HCT116 (cell line): ENCODE measurements around the gene SH3D19. TPM values are rescaled to one million over a fixed set of nuclear protein-coding genes. Genes with fewer than 3 reads are reported as not detected.

Source experiments
- ATAC-seq: fragments of 200-7000 bp; cut with Tn5 transposase; 2 replicates; pipeline ENCODE4 v1.9.1; 2020; ENCODE audit warnings: mild to moderate bottlenecking, moderate library complexity
- BruUV-seq: library from RNA; stranded (reverse); fragments of 400-500 nt; replicated peaks from 2 replicates; lab custom pipeline; 2021; lab: Mats Ljungman, UMichigan
- CTCF ChIA-PET: fragments of 300-600 bp; sonication (Branson Sonifier 250); formaldehyde crosslinking; loops from one replicate; lab custom pipeline; 2021; ENCODE audit warnings: antibody characterized with exemption; lab: Charles Lee
- POLR2A ChIA-PET: fragments of 300-600, 350-600 bp; sonication (Branson Sonifier 250); formaldehyde crosslinking; loops from one replicate; lab custom pipeline; 2021; ENCODE audit warnings: antibody characterized with exemption; lab: Charles Lee
- RAD21 ChIA-PET, 2 experiments: fragments of 300-600 bp; sonication (Branson Sonifier 250); formaldehyde crosslinking; loops; one replicate each; lab custom pipeline; 2023; ENCODE audit warnings: low total read pairs in 2 of 2; ENCODE audit not compliant: uncharacterized antibody in 2 of 2, unreplicated experiment in 2 of 2, low non-redundant PET in 1 of 2; lab: Charles Lee
- DNase-seq: peaks from one replicate; pipeline ENCODE4 v3.0.0-alpha.2; 2010; ENCODE audit warnings: low read depth, low spot score
- H2AFZ ChIP-seq: fragments of 200-600 bp; shearing (Covaris generic), sonication (generic); 2 replicates; pipeline ENCODE4 v1.6.1; 2017; ENCODE audit warnings: low read depth, mixed run types, mixed read lengths, antibody characterized with exemption, low read length; ENCODE audit not compliant: poor library complexity, severe bottlenecking
- H3K27ac ChIP-seq: 2 replicates; pipeline ENCODE4 v1.5.1; 2012; ENCODE audit warnings: low read depth, low read length
- H3K27me3 ChIP-seq: fragments of 200-600 bp; sonication (generic); 2 replicates; pipeline ENCODE4 v1.6.1; 2016; ENCODE audit warnings: mixed run types, low read length, mixed read lengths; ENCODE audit not compliant: insufficient read depth
- H3K36me3 ChIP-seq, 2 experiments: fragments of 200-500 bp in 1 of 2; fragments of 200-600 bp in 1 of 2; sonication (Bioruptor generic) in 1 of 2; sonication (generic) in 1 of 2; 2 replicates each; pipeline versions ENCODE4 v1.5.1 to v1.6.1; 2014 to 2016; ENCODE audit warnings: low read length in 2 of 2, inconsistent platforms in 1 of 2, mixed read lengths in 1 of 2, mixed run types in 1 of 2; ENCODE audit not compliant: insufficient read depth in 2 of 2, control insufficient read depth in 1 of 2
- H3K4me1 ChIP-seq, 2 experiments: fragments of 200-600 bp in 1 of 2; sonication (generic) in 1 of 2; 2 replicates each; pipeline versions ENCODE4 v1.5.1 to v1.6.1; 2012 to 2017; ENCODE audit warnings: low read length in 2 of 2, inconsistent platforms in 1 of 2, mild to moderate bottlenecking in 1 of 2, mixed read lengths in 1 of 2, mixed run types in 1 of 2, moderate library complexity in 1 of 2; ENCODE audit not compliant: insufficient read depth in 2 of 2, control insufficient read depth in 1 of 2
- H3K4me2 ChIP-seq: fragments of 200-600 bp; sonication (generic); 2 replicates; pipeline ENCODE4 v1.6.1; 2017; ENCODE audit warnings: mixed run types, low read length, mixed read lengths
- H3K4me3 ChIP-seq, 2 experiments: fragments of 200-600 bp in 1 of 2; sonication (generic) in 1 of 2; replicated peaks in 1 of 2; 2 replicates each; pipeline ENCODE4 v1.5.1; 2011 to 2016; ENCODE audit warnings: low read length in 2 of 2, control low read depth in 1 of 2, low read depth in 1 of 2, mild to moderate bottlenecking in 1 of 2, mixed read lengths in 1 of 2, mixed run types in 1 of 2
- H3K79me2 ChIP-seq: fragments of 200-600 bp; sonication (generic); 2 replicates; pipeline ENCODE4 v1.6.1; 2017; ENCODE audit warnings: mild to moderate bottlenecking, mixed run types, low read length, moderate library complexity, mixed read lengths; ENCODE audit not compliant: insufficient read depth
- H3K9ac ChIP-seq: fragments of 200-600 bp; sonication (generic); 2 replicates; pipeline ENCODE4 v1.6.1; 2016; ENCODE audit warnings: low read length, mixed read lengths
- H3K9me2 ChIP-seq: fragments of 200-600 bp; sonication (generic), shearing (Covaris generic); 2 replicates; pipeline ENCODE4 v1.6.1; 2017; ENCODE audit warnings: mixed run types, mild to moderate bottlenecking, moderate library complexity; ENCODE audit not compliant: insufficient read depth
- H3K9me3 ChIP-seq, 2 experiments: fragments of 200-500 bp in 1 of 2; fragments of 200-600 bp in 1 of 2; sonication (Bioruptor generic) in 1 of 2; sonication (generic) in 1 of 2; 2 replicates each; pipeline ENCODE4 v1.6.1; 2014 to 2017; ENCODE audit warnings: low read length in 2 of 2, mixed read lengths in 2 of 2, inconsistent platforms in 1 of 2, low read depth in 1 of 2, mild to moderate bottlenecking in 1 of 2, mixed run types in 1 of 2, moderate library complexity in 1 of 2; ENCODE audit not compliant: control insufficient read depth in 1 of 2, insufficient read depth in 1 of 2
- H4K20me1 ChIP-seq: fragments of 200-600 bp; sonication (generic), shearing (Covaris generic); 2 replicates; pipeline ENCODE4 v1.6.1; 2017; ENCODE audit warnings: mixed run types, mild to moderate bottlenecking, moderate library complexity; ENCODE audit not compliant: insufficient read depth
- CBX3 ChIP-seq: IDR thresholded peaks from 2 replicates; pipeline ENCODE4 v1.6.1; 2012; ENCODE audit warnings: low read depth
- CEBPB ChIP-seq: IDR thresholded peaks from 2 replicates; pipeline ENCODE4 v1.6.1; 2012; ENCODE audit warnings: low read depth
- EGR1 ChIP-seq: IDR thresholded peaks from 2 replicates; pipeline ENCODE4 v1.6.1; 2012; ENCODE audit warnings: low read depth
- ELF1 ChIP-seq: IDR thresholded peaks from 2 replicates; pipeline ENCODE4 v1.6.1; 2012; ENCODE audit warnings: low read depth, borderline replicate concordance
- EZH2 ChIP-seq: fragments of 200-600 bp; sonication (generic); IDR thresholded peaks from 2 replicates; pipeline ENCODE4 v1.6.1; 2017; ENCODE audit warnings: antibody characterized with exemption, mixed run types
- EZH2phosphoT487 ChIP-seq: fragments of 200-600 bp; IDR thresholded peaks from 2 replicates; pipeline ENCODE4 v1.6.1; 2018; ENCODE audit warnings: antibody characterized with exemption, borderline replicate concordance
- FOSL1 ChIP-seq: IDR thresholded peaks from 2 replicates; pipeline ENCODE4 v1.6.1; 2012; ENCODE audit warnings: low read depth
- JUND ChIP-seq: IDR thresholded peaks from 2 replicates; pipeline ENCODE4 v1.6.1; 2012
- POLR2A ChIP-seq: IDR thresholded peaks from 2 replicates; pipeline ENCODE4 v1.7.0; 2011; ENCODE audit warnings: borderline replicate concordance; ENCODE audit not compliant: insufficient read depth, insufficient read length; ENCODE audit errors: extremely low read depth
- POLR2AphosphoS5 ChIP-seq: IDR thresholded peaks from 2 replicates; pipeline ENCODE4 v1.6.1; 2011; ENCODE audit warnings: mild to moderate bottlenecking, low read depth, low read length, moderate library complexity
- SP1 ChIP-seq: IDR thresholded peaks from 2 replicates; pipeline ENCODE4 v1.6.1; 2012; ENCODE audit warnings: low read depth
- SRF ChIP-seq: IDR thresholded peaks from 2 replicates; pipeline ENCODE4 v1.6.1; 2012; ENCODE audit warnings: low read depth
- ZFX ChIP-seq: fragments of 450-650 bp; IDR thresholded peaks from 2 replicates; pipeline ENCODE4 v1.6.1; 2017
- ZNF274 ChIP-seq: fragments of 200-500 bp; sonication (Bioruptor generic); IDR thresholded peaks from 2 replicates; pipeline ENCODE4 v1.6.1; 2014; ENCODE audit warnings: mild to moderate bottlenecking, low read depth, low read length, inconsistent platforms
- intact Hi-C: fragments of 100-400 bp; cut with micrococcal nuclease; formaldehyde crosslinking; loops from 2 replicates; pipeline ENCODE4 v1.10.0; 2022
- total RNA-seq: library from RNA; stranded (reverse); gene quantifications from one replicate; pipeline ENCODE4 v1.2.1, GENCODE V29; 2021; ENCODE audit not compliant: unreplicated experiment
- TF ChIP-seq, protein P1 (sequence below): IDR thresholded peaks from 2 replicates; pipeline ENCODE4 v1.6.1; 2011; ENCODE audit warnings: mild to moderate bottlenecking, low read length, moderate library complexity; ENCODE audit not compliant: insufficient replicate concordance; ENCODE audit errors: extremely low read depth
- TF ChIP-seq, protein P2 (sequence below), 3 experiments: fragments of 200-600 bp in 1 of 3; sonication (generic) in 1 of 3; IDR thresholded peaks in 2 of 3; conservative IDR thresholded peaks in 1 of 3; 2 replicates each; pipeline ENCODE4 v1.5.1; 2012 to 2017; ENCODE audit warnings: low read depth in 2 of 3, low read length in 2 of 3, antibody characterized with exemption in 1 of 3, borderline replicate concordance in 1 of 3, control low read depth in 1 of 3, mild to moderate bottlenecking in 1 of 3, mixed read lengths in 1 of 3, mixed run types in 1 of 3, moderate library complexity in 1 of 3; ENCODE audit not compliant: insufficient read depth in 1 of 3
- TF ChIP-seq, protein P3 (sequence below): IDR thresholded peaks from 2 replicates; pipeline ENCODE4 v1.6.1; 2012; ENCODE audit warnings: low read depth

SH3D19 gene
- total RNA-seq, 1 experiment from 2014 or later, result 37.5 TPM

DNA sequence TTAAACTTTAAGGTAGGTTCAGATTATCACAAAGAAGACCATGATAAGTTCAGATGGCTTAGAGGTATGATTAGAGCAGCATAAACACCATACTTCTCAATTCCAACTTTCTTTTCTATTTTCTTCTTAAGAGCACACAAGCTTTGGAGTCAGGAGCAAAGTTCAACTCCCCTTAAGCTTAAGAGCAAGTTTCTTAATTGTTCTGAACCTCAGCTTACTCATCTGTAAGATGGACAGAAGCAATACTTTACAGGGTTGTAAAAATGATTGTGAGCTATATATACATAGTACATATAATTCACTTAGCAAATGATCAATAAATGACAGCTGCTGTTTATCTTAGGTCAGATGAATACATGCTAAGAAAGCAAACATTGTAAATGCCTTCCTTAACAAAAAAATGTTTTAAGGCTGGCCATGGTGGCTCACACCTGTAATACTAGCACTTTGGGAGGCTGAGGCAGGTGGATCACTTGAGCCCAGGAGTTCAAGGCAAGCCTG lies 250.9 kb downstream of the SH3D19 start:
- no peak for DNase-seq
- ChIA-PET RAD21 (no interaction called here), POLR2A (no interaction called here), CTCF (no interaction called here)
- H3K9me2 ChIP-seq, result no peaks in the 10 kb centered on the region
- no peak for TF ChIP-seq EZH2
- no peak for TF ChIP-seq EZH2phosphoT487
- no peak for TF ChIP-seq ELF1
- TF ChIP-seq, protein P1, sequence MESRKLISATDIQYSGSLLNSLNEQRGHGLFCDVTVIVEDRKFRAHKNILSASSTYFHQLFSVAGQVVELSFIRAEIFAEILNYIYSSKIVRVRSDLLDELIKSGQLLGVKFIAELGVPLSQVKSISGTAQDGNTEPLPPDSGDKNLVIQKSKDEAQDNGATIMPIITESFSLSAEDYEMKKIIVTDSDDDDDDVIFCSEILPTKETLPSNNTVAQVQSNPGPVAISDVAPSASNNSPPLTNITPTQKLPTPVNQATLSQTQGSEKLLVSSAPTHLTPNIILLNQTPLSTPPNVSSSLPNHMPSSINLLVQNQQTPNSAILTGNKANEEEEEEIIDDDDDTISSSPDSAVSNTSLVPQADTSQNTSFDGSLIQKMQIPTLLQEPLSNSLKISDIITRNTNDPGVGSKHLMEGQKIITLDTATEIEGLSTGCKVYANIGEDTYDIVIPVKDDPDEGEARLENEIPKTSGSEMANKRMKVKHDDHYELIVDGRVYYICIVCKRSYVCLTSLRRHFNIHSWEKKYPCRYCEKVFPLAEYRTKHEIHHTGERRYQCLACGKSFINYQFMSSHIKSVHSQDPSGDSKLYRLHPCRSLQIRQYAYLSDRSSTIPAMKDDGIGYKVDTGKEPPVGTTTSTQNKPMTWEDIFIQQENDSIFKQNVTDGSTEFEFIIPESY, result no peak
- no peak for TF ChIP-seq FOSL1
- no peak for TF ChIP-seq SRF
- no peak for TF ChIP-seq POLR2AphosphoS5
- no peak for TF ChIP-seq ZFX
- TF ChIP-seq ZNF274, result no peak
- no peak for TF ChIP-seq CBX3
- TF ChIP-seq, protein P2, sequence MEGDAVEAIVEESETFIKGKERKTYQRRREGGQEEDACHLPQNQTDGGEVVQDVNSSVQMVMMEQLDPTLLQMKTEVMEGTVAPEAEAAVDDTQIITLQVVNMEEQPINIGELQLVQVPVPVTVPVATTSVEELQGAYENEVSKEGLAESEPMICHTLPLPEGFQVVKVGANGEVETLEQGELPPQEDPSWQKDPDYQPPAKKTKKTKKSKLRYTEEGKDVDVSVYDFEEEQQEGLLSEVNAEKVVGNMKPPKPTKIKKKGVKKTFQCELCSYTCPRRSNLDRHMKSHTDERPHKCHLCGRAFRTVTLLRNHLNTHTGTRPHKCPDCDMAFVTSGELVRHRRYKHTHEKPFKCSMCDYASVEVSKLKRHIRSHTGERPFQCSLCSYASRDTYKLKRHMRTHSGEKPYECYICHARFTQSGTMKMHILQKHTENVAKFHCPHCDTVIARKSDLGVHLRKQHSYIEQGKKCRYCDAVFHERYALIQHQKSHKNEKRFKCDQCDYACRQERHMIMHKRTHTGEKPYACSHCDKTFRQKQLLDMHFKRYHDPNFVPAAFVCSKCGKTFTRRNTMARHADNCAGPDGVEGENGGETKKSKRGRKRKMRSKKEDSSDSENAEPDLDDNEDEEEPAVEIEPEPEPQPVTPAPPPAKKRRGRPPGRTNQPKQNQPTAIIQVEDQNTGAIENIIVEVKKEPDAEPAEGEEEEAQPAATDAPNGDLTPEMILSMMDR (IDR thresholded peaks at IDR 0.05 in 2 of 3, conservative IDR thresholded peaks at IDR 0.05 in 1 of 3; ENCODE audit: borderline replicate concordance in 1 of 3, insufficient read depth in 1 of 3, low read depth in 2 of 3, low read length in 2 of 3), result no peak
- TF ChIP-seq, protein P3, sequence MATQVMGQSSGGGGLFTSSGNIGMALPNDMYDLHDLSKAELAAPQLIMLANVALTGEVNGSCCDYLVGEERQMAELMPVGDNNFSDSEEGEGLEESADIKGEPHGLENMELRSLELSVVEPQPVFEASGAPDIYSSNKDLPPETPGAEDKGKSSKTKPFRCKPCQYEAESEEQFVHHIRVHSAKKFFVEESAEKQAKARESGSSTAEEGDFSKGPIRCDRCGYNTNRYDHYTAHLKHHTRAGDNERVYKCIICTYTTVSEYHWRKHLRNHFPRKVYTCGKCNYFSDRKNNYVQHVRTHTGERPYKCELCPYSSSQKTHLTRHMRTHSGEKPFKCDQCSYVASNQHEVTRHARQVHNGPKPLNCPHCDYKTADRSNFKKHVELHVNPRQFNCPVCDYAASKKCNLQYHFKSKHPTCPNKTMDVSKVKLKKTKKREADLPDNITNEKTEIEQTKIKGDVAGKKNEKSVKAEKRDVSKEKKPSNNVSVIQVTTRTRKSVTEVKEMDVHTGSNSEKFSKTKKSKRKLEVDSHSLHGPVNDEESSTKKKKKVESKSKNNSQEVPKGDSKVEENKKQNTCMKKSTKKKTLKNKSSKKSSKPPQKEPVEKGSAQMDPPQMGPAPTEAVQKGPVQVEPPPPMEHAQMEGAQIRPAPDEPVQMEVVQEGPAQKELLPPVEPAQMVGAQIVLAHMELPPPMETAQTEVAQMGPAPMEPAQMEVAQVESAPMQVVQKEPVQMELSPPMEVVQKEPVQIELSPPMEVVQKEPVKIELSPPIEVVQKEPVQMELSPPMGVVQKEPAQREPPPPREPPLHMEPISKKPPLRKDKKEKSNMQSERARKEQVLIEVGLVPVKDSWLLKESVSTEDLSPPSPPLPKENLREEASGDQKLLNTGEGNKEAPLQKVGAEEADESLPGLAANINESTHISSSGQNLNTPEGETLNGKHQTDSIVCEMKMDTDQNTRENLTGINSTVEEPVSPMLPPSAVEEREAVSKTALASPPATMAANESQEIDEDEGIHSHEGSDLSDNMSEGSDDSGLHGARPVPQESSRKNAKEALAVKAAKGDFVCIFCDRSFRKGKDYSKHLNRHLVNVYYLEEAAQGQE, result no peak
- no peak for TF ChIP-seq EGR1
- no peak for TF ChIP-seq CEBPB
- no peak for TF ChIP-seq POLR2A
- no peak for TF ChIP-seq SP1
- TF ChIP-seq JUND, result no peak
- H3K9ac ChIP-seq, result no peak overlapping the region
- no peaks in the 10 kb centered on the region for H3K27me3 ChIP-seq
- H3K4me2 ChIP-seq, result no peak overlapping the region
- H3K36me3 ChIP-seq, result no peaks in the 10 kb centered on the region
- no peak overlapping the region for H2AFZ ChIP-seq
- intact Hi-C loops, result no loop called here
- ATAC-seq, result no peak
- no TSS peak for BruUV-seq
- H3K79me2 ChIP-seq, result no peaks in the 10 kb centered on the region
- no peak overlapping the region for H3K27ac ChIP-seq
- no peak overlapping the region for H3K4me3 ChIP-seq
- no peaks in the 10 kb centered on the region for H3K4me1 ChIP-seq
- no peaks in the 10 kb centered on the region for H4K20me1 ChIP-seq
- H3K9me3 ChIP-seq, result no peaks in the 10 kb centered on the region
